CD4-positive, alpha-beta T cell treated with Interleukin-15 for 1 hour (primary cell): ENCODE results near the gene INPP5F.
"Not testable (repeated sequence)": the region's sequence is repeated elsewhere in the genome, so short reads cannot be mapped to it uniquely, and the experiment has no call there.

Source experiments
- DNase-seq: peaks from one replicate; pipeline ENCODE4 v3.0.0-alpha.2; 2020

INPP5F gene

GRCh38 chr10:119747940-119748339 lies 22.1 kb downstream of the INPP5F start:
- no peak for DNase-seq

GRCh38 chr10:119748871-119749270 lies 23.0 kb downstream of the INPP5F start:
- no peak for DNase-seq

GRCh38 chr10:119749455-119749854 lies 23.6 kb downstream of the INPP5F start:
- DNase-seq: no peak

GRCh38 chr10:119750391-119751230 lies 24.8 kb downstream of the INPP5F start:
- peak; percentile 65 for DNase-seq

- DNase-seq: no peak
These were observed 27.5 kb downstream of the INPP5F start for GRCh38 chr10:119753309-119753708.

- no peak for DNase-seq
These were observed 28.2 kb downstream of the INPP5F start for GRCh38 chr10:119754085-119754484.

GRCh38 chr10:119754936-119755335 lies 29.1 kb downstream of the INPP5F start:
- no peak for DNase-seq

GRCh38 chr10:119755446-119755845 lies 29.6 kb downstream of the INPP5F start:
- DNase-seq: no peak

- DNase-seq: no peak
These were observed 32.8 kb downstream of the INPP5F start for GRCh38 chr10:119758448-119759195.

GRCh38 chr10:119759832-119760231 lies 34.0 kb downstream of the INPP5F start:
- no peak for DNase-seq

- no peak for DNase-seq
These were observed 35.3 kb downstream of the INPP5F start for GRCh38 chr10:119761106-119761505.

- DNase-seq: no peak
These were observed 36.2 kb downstream of the INPP5F start for GRCh38 chr10:119762035-119762434.

GRCh38 chr10:119762805-119763798 lies 37.3 kb downstream of the INPP5F start:
- DNase-seq: no peak

GRCh38 chr10:119768455-119769094 lies 42.7 kb downstream of the INPP5F start:
- DNase-seq: no peak

GRCh38 chr10:119769886-119770285 lies 44.0 kb downstream of the INPP5F start:
- DNase-seq: no peak

- no peak for DNase-seq
These were observed 45.1 kb downstream of the INPP5F start for GRCh38 chr10:119770928-119771327.

GRCh38 chr10:119772334-119772733 lies 46.5 kb downstream of the INPP5F start:
- no peak for DNase-seq

GRCh38 chr10:119773041-119773440 lies 47.2 kb downstream of the INPP5F start:
- not testable (repeated sequence) for DNase-seq

GRCh38 chr10:119775529-119775928 lies 49.7 kb downstream of the INPP5F start:
- DNase-seq: no peak

- DNase-seq: no peak
These were observed 50.7 kb downstream of the INPP5F start for GRCh38 chr10:119776536-119776935.

- no peak for DNase-seq
These were observed 51.8 kb downstream of the INPP5F start for GRCh38 chr10:119777686-119778085.

GRCh38 chr10:119778776-119779445 lies 53.1 kb downstream of the INPP5F start:
- DNase-seq: no peak
